Fibroblast of skin of scalp (primary cell): ENCODE data around the gene KRT79.
A peak's percentile ranks its signal among the peaks of the same experiment; 100 is the strongest.
"Not testable (repeated sequence)": the region's sequence is repeated elsewhere in the genome, so short reads cannot be mapped to it uniquely, and the experiment has no call there.

Experiments
- DNase-seq: peaks from one replicate; pipeline ENCODE4 v3.0.0-alpha.2; 2013

KRT79 gene

GRCh38 chr12:52860102-52860823, 26.2 kb upstream of the KRT79 start:
- peak; percentile 74 for DNase-seq

GRCh38 chr12:52857500-52857899, 23.4 kb upstream of the KRT79 start:
- no peak for DNase-seq

- DNase-seq = no peak
These were observed 22.7 kb upstream of the KRT79 start for GRCh38 chr12:52856787-52857186.

- not testable (repeated sequence) for DNase-seq
These were observed 22.0 kb upstream of the KRT79 start for GRCh38 chr12:52856077-52856476.

- DNase-seq = no peak
These were observed 17.7 kb upstream of the KRT79 start for GRCh38 chr12:52851787-52852186.

- no peak for DNase-seq
These were observed 16.6 kb upstream of the KRT79 start for GRCh38 chr12:52850681-52851080.

GRCh38 chr12:52849511-52849910, 15.4 kb upstream of the KRT79 start:
- DNase-seq = no peak

GRCh38 chr12:52848661-52849255, 14.6 kb upstream of the KRT79 start, which contains the start of gene KRT78:
KRT78 (minus strand) TSS chr12:52848994; CDS start chr12:52848930, 64 bp downstream.
- DNase-seq = no peak

- no peak for DNase-seq
These were observed 13.4 kb upstream of the KRT79 start for GRCh38 chr12:52847335-52848102.

GRCh38 chr12:52846356-52846970, 12.4 kb upstream of the KRT79 start:
- no peak for DNase-seq

- DNase-seq = no peak
These were observed 11.8 kb upstream of the KRT79 start for GRCh38 chr12:52845946-52846345.

GRCh38 chr12:52844386-52844785, 10.3 kb upstream of the KRT79 start:
- DNase-seq = no peak

GRCh38 chr12:52839436-52840105, 5.5 kb upstream of the KRT79 start:
- DNase-seq = no peak

GRCh38 chr12:52838609-52839435, 4.7 kb upstream of the KRT79 start:
- DNase-seq = no peak

GRCh38 chr12:52837781-52838608, 3.9 kb upstream of the KRT79 start:
- DNase-seq = no peak

GRCh38 chr12:52837413-52837741, 3.3 kb upstream of the KRT79 start:
- DNase-seq = peak; percentile 67

- no peak for DNase-seq
These were observed 2.6 kb upstream of the KRT79 start for GRCh38 chr12:52836491-52837412.

- DNase-seq = peak; percentile 55
These were observed 1.9 kb upstream of the KRT79 start for GRCh38 chr12:52836042-52836466.

- no peak for DNase-seq
These were observed 1.3 kb upstream of the KRT79 start for GRCh38 chr12:52835271-52836041.
